H1 (cell line): Measurements from ENCODE around the gene MLLT6. TPM values are rescaled to one million over a fixed set of nuclear protein-coding genes. Genes with fewer than 3 reads are reported as not detected.
A peak's percentile ranks its signal among the peaks of the same experiment; 100 is the strongest.

Experiments used
- CTCF ChIA-PET: fragments of 300-600 bp; sonication (Branson Sonifier 250); formaldehyde crosslinking; loops from one replicate; lab custom pipeline; 2021; ENCODE audit not compliant: partially characterized antibody; lab: Charles Lee
- POLR2A ChIA-PET: fragments of 300-600 bp; sonication (Branson Sonifier 250); formaldehyde crosslinking; loops from one replicate; lab custom pipeline; 2021; ENCODE audit warnings: inconsistent platforms; ENCODE audit not compliant: partially characterized antibody; lab: Charles Lee
- DNase-seq, 2 experiments: peaks; one replicate each; pipeline versions ENCODE4 v3.0.0 to v3.0.0-alpha.2; 2010 to 2022; ENCODE audit warnings: low spot score in 2 of 2, low read depth in 1 of 2, mixed read lengths in 1 of 2
- FAIRE-seq: peaks from 2 replicates; lab custom pipeline; 2011; peaks lifted over from hg19 to GRCh38; lab: Jason Lieb, UNC
- H2AFZ ChIP-seq: 2 replicates; pipeline ENCODE4 v1.8.1; 2012; ENCODE audit warnings: low read length, inconsistent platforms
- H2AK5ac ChIP-seq: 2 replicates; pipeline ENCODE4 v1.6.1; 2013; ENCODE audit warnings: low read depth, low read length
- H2BK120ac ChIP-seq: replicated peaks from 2 replicates; pipeline ENCODE3; 2013; ENCODE audit warnings: low read depth, low read length, inconsistent platforms
- H2BK12ac ChIP-seq: 2 replicates; pipeline ENCODE4 v1.6.1; 2013; ENCODE audit warnings: low read depth, low read length
- H2BK15ac ChIP-seq: 2 replicates; pipeline ENCODE4 v1.6.1; 2013; ENCODE audit warnings: low read length
- H2BK20ac ChIP-seq: 2 replicates; pipeline ENCODE4 v1.6.1; 2013; ENCODE audit warnings: low read length
- H2BK5ac ChIP-seq: 2 replicates; pipeline ENCODE4 v1.6.1; 2013; ENCODE audit warnings: low read depth, low read length
- H3K14ac ChIP-seq: 2 replicates; pipeline ENCODE4 v1.6.1; 2013; ENCODE audit warnings: inconsistent platforms; ENCODE audit not compliant: insufficient read length
- H3K18ac ChIP-seq: 2 replicates; pipeline ENCODE4 v1.6.1; 2013; ENCODE audit warnings: low read length; ENCODE audit errors: extremely low read depth
- H3K23ac ChIP-seq: 2 replicates; pipeline ENCODE4 v1.6.1; 2013; ENCODE audit warnings: inconsistent platforms; ENCODE audit not compliant: insufficient read length
- H3K23me2 ChIP-seq: 2 replicates; pipeline ENCODE4 v1.6.1; 2013; ENCODE audit warnings: low read depth, low read length
- H3K27ac ChIP-seq: 2 replicates; pipeline ENCODE4 v1.6.1; 2011; ENCODE audit warnings: low read depth, low read length, inconsistent platforms
- H3K27me3 ChIP-seq, 4 experiments: replicated peaks in 1 of 4; 1 replicate in 1 of 4; 2 replicates in 3 of 4; pipeline versions ENCODE4 v1.6.1 to v1.8.1; 2011 to 2013; ENCODE audit warnings: low read length in 3 of 4, mild to moderate bottlenecking in 3 of 4, inconsistent platforms in 2 of 4, mixed read lengths in 2 of 4, moderate library complexity in 1 of 4; ENCODE audit not compliant: control insufficient read depth in 3 of 4, insufficient read depth in 3 of 4; ENCODE audit errors: extremely low read depth in 1 of 4
- H3K36me3 ChIP-seq, 4 experiments: 2 replicates each; pipeline versions ENCODE4 v1.6.1 to v1.8.1; 2011 to 2013; ENCODE audit warnings: mild to moderate bottlenecking in 4 of 4, low read length in 3 of 4, moderate library complexity in 2 of 4, control low read depth in 1 of 4, inconsistent platforms in 1 of 4; ENCODE audit not compliant: insufficient read depth in 4 of 4, control insufficient read depth in 2 of 4
- H3K4ac ChIP-seq: replicated peaks from 2 replicates; pipeline ENCODE3; 2013; ENCODE audit warnings: low read length, low read depth, mixed read lengths, inconsistent platforms; ENCODE audit not compliant: insufficient read length
- H3K4me1 ChIP-seq, 4 experiments: replicated peaks in 1 of 4; 1 replicate in 1 of 4; 2 replicates in 3 of 4; pipeline versions ENCODE4 v1.6.1 to v1.8.1; 2011 to 2013; ENCODE audit warnings: low read length in 3 of 4, inconsistent platforms in 2 of 4, mixed read lengths in 1 of 4; ENCODE audit not compliant: insufficient read depth in 4 of 4, control insufficient read depth in 3 of 4
- H3K4me2 ChIP-seq, 2 experiments: 2 replicates each; pipeline versions ENCODE4 v1.6.1 to v1.8.1; 2011 to 2013; ENCODE audit warnings: low read depth in 2 of 2, low read length in 2 of 2, control low read depth in 1 of 2, inconsistent platforms in 1 of 2, mild to moderate bottlenecking in 1 of 2; ENCODE audit not compliant: insufficient read depth in 1 of 2
- H3K4me3 ChIP-seq, 4 experiments: fragments of 200-600, 300-600 bp in 1 of 4; sonication (generic), shearing (Covaris generic), sonication (Bioruptor Twin) in 1 of 4; 2 replicates each; pipeline versions ENCODE4 v1.5.1 to v1.8.1; 2011 to 2016; ENCODE audit warnings: low read length in 4 of 4, low read depth in 3 of 4, control low read depth in 2 of 4, inconsistent platforms in 2 of 4, mild to moderate bottlenecking in 2 of 4, mixed read lengths in 1 of 4, moderate library complexity in 1 of 4; ENCODE audit not compliant: insufficient read depth in 2 of 4; ENCODE audit errors: extremely low read depth in 1 of 4
- H3K56ac ChIP-seq: replicated peaks from 2 replicates; pipeline ENCODE3; 2013; ENCODE audit warnings: low read depth, mild to moderate bottlenecking, mixed read lengths, low read length, inconsistent platforms; ENCODE audit not compliant: insufficient read length
- H3K79me1 ChIP-seq: 2 replicates; pipeline ENCODE4 v1.6.1; 2013; ENCODE audit warnings: low read depth, low read length, control low read depth
- H3K79me2 ChIP-seq, 2 experiments: 2 replicates each; pipeline versions ENCODE4 v1.6.1 to v1.8.1; 2012 to 2013; ENCODE audit warnings: low read length in 2 of 2, mild to moderate bottlenecking in 2 of 2, inconsistent platforms in 1 of 2; ENCODE audit not compliant: insufficient read depth in 2 of 2, control insufficient read depth in 1 of 2
- H3K9ac ChIP-seq, 4 experiments: replicated peaks in 1 of 4; 1 replicate in 1 of 4; 2 replicates in 3 of 4; pipeline versions ENCODE4 v1.6.1 to v1.8.1; 2011 to 2013; ENCODE audit warnings: low read depth in 3 of 4, low read length in 3 of 4, control low read depth in 2 of 4, mild to moderate bottlenecking in 2 of 4, moderate library complexity in 2 of 4, inconsistent platforms in 1 of 4; ENCODE audit errors: extremely low read depth in 1 of 4
- H3K9me3 ChIP-seq, 2 experiments: 2 replicates each; pipeline versions ENCODE4 v1.6.1 to v1.8.1; 2012 to 2013; ENCODE audit warnings: mild to moderate bottlenecking in 2 of 2, moderate library complexity in 2 of 2, control low read depth in 1 of 2, inconsistent platforms in 1 of 2, low read depth in 1 of 2, low read length in 1 of 2, mixed read lengths in 1 of 2; ENCODE audit not compliant: insufficient read depth in 2 of 2
- H4K20me1 ChIP-seq, 2 experiments: replicated peaks in 1 of 2; 2 replicates each; pipeline versions ENCODE3 to v1.8.1; 2011 to 2013; ENCODE audit warnings: inconsistent platforms in 2 of 2, low read length in 2 of 2, mild to moderate bottlenecking in 1 of 2; ENCODE audit not compliant: insufficient read depth in 2 of 2, control insufficient read depth in 1 of 2
- H4K5ac ChIP-seq: 2 replicates; pipeline ENCODE4 v1.6.1; 2013; ENCODE audit warnings: low read length, low read depth, mixed read lengths, inconsistent platforms; ENCODE audit not compliant: insufficient read length
- H4K8ac ChIP-seq: 2 replicates; pipeline ENCODE4 v1.8.0; 2013; ENCODE audit warnings: mild to moderate bottlenecking, moderate library complexity, low read length, inconsistent platforms; ENCODE audit not compliant: insufficient read depth; ENCODE audit errors: extremely low read depth
- H4K91ac ChIP-seq: replicated peaks from 2 replicates; pipeline ENCODE3; 2013; ENCODE audit warnings: low read length, mixed read lengths, inconsistent platforms; ENCODE audit not compliant: insufficient read length
- CTBP2 ChIP-seq: IDR thresholded peaks from 2 replicates; pipeline ENCODE4 v1.7.0; 2011; ENCODE audit warnings: borderline replicate concordance, mild to moderate bottlenecking, moderate library complexity, mixed read lengths, low read length; ENCODE audit not compliant: insufficient read depth, insufficient read length
- E2F6 ChIP-seq: IDR thresholded peaks from 2 replicates; pipeline ENCODE4 v1.6.1; 2012; ENCODE audit warnings: inconsistent platforms
- GTF2F1 ChIP-seq: IDR thresholded peaks from 2 replicates; pipeline ENCODE4 v1.6.1; 2012; ENCODE audit warnings: low read depth, low read length, improper control_type of control experiment, borderline replicate concordance
- WGBS, 2 experiments: shearing (Covaris generic) in 1 of 2; methylation state at CpG; one replicate each; pipeline versions ENCODE4 v1.1.6 to v1.1.7; 2013 to 2015; ENCODE audit warnings: low lambda C conversion rate in 2 of 2, mixed read lengths in 2 of 2, inconsistent platforms in 1 of 2, low coverage in 1 of 2, missing lambda C conversion rate in 1 of 2; ENCODE audit not compliant: insufficient replicate concordance in 2 of 2, insufficient coverage in 1 of 2, insufficient read length in 1 of 2; ENCODE audit errors: extremely low coverage in 1 of 2, missing lambda C conversion rate in 1 of 2; 5-methylcytosine and 5-hydroxymethylcytosine counted together
- polyA plus RNA-seq, 7 experiments: library from polyadenylated mRNA; depleted of rRNA in 3 of 7; stranded (reverse) in 5 of 7; unstranded in 2 of 7; fragments of >200 nt in 5 of 7; fragments of 200-250 nt in 2 of 7; gene quantifications; 1 replicate in 5 of 7; 2 replicates in 1 of 7; 4 replicates in 1 of 7; pipeline versions ENCODE4 v1.2.1 to v1.2.3, GENCODE V29; 2011 to 2013; ENCODE audit warnings: missing spikeins in 2 of 7, mixed read lengths in 2 of 7
- total RNA-seq: library from RNA; stranded (reverse); fragmentation: NEBNext Ultra II Directional; extraction: Animal tissue kit (Norgen Biotek cat#: 25700); gene quantifications from 2 replicates; pipeline ENCODE4 v1.2.1, GENCODE V29; 2021

Gene MLLT6
- total and polyA plus RNA-seq, 2 of the 8 experiments (the other 6 are each of a cell fraction or from before 2014, with no cell fraction given): 6.5 to 8.0 TPM

GRCh38 chr17:38706505-38707216 is 1.6 kb downstream of the MLLT6 start:
- no peak overlapping the region for H3K9ac ChIP-seq
- POLR2A ChIA-PET: interaction anchor here (0.5 to 4.5 kb wide), 13 partner anchors 9 to 96 kb away, joined by 3 to 38 read pairs (median 3); partner anchors contain the start of genes EPOP and PSMB3
- peak overlapping the region; percentile 88 for H2BK15ac ChIP-seq
- no peak overlapping the region for H3K56ac ChIP-seq
- peaks cover 5 to 11% of the 10 kb centered on the region in 2 experiments for H4K20me1 ChIP-seq
- H3K4me3 ChIP-seq: peak overlapping the region; percentile 46 to 76 (median 60); a peak in 7 of 8 replicates
- no peak overlapping the region for H4K91ac ChIP-seq
- CTCF ChIA-PET: interaction anchor here (0.6 to 3.4 kb wide), 13 partner anchors 9 to 269 kb away, joined by 3 to 30 read pairs (median 4); partner anchors contain the start of gene EPOP
- H3K23ac ChIP-seq: no peak overlapping the region
- no peak overlapping the region for H3K4ac ChIP-seq
- H3K9me3 ChIP-seq: no peaks in the 10 kb centered on the region
- peaks cover 15 to 62% (median 48%) of the 10 kb centered on the region in 4 experiments for H3K27me3 ChIP-seq
- H2BK12ac ChIP-seq: peak overlapping the region; percentile 90; the same call in 1 of the 2 replicates
- no peak overlapping the region for H4K5ac ChIP-seq
- H3K79me2 ChIP-seq: no peaks in the 10 kb centered on the region
- H2BK20ac ChIP-seq: no peak overlapping the region
- no peak overlapping the region; the same call in 1 of the 2 replicates for H2AK5ac ChIP-seq
- peak in 1 of 2 experiments; percentile 54 for DNase-seq
- H3K23me2 ChIP-seq: peaks cover 28% of the 10 kb centered on the region
- peak overlapping the region; percentile 71; the same call in 1 of the 2 replicates for H3K18ac ChIP-seq
- H2BK5ac ChIP-seq: 0 out of 2 replicates have a peak overlapping the region, but pooled peaks have one; percentile 60
- no peak overlapping the region for H3K27ac ChIP-seq
- peaks cover 7 to 40% (median 29%) of the 10 kb centered on the region in 4 experiments for H3K4me1 ChIP-seq
- FAIRE-seq: no peak
- no peak overlapping the region for H3K14ac ChIP-seq
- peak overlapping the region; percentile 79 to 81 for H3K4me2 ChIP-seq
- H2BK120ac ChIP-seq: no peak overlapping the region
- 9% methylated on average over 20 of the region's 20 CpGs; no CpG with 5 or more reads in 1 of the 2 experiments for WGBS, 2 experiments
- no peaks in the 10 kb centered on the region for H3K36me3 ChIP-seq
- H3K79me1 ChIP-seq: no peaks in the 10 kb centered on the region
- no peak overlapping the region for H2AFZ ChIP-seq
- H4K8ac ChIP-seq: no peak overlapping the region; the same call in 1 of the 2 replicates
- TF ChIP-seq CTBP2: peak; percentile 68
- TF ChIP-seq GTF2F1: no peak
- 0 out of 2 replicates have a peak, but pooled peaks have one; percentile 8 for TF ChIP-seq E2F6
